ENCODE measurements around the gene ACTR8.

- TF ChIP-seq POLR2A (IDR thresholded peaks at IDR 0.05), result no peak
- no peak for TF ChIP-seq CTCF (IDR thresholded peaks at IDR 0.05)
Measured at GRCh38 chr3:53817211-53817610, 64.7 kb downstream of the ACTR8 start.

All from heart left ventricle (tissue), 13 donors.